Kidney glomerular epithelial cell (primary cell): Measurements from ENCODE around the gene VPS13D.
A peak's percentile ranks its signal among the peaks of the same experiment; 100 is the strongest.
"Not testable (repeated sequence)": the region's sequence is repeated elsewhere in the genome, so short reads cannot be mapped to it uniquely, and the experiment has no call there.

Source experiments
- DNase-seq: peaks from one replicate; lab custom pipeline; 2025; lab: John Stamatoyannopoulos, UW

Gene VPS13D

GRCh38 chr1:12196641-12197482, 33.0 kb upstream of the VPS13D start:
- no peak for DNase-seq

GRCh38 chr1:12197483-12197880, 32.3 kb upstream of the VPS13D start:
- no peak for DNase-seq

GRCh38 chr1:12200208-12200607, 29.6 kb upstream of the VPS13D start:
- no peak for DNase-seq

- DNase-seq: no peak
Observed at GRCh38 chr1:12201352-12202189, 28.3 kb upstream of the VPS13D start.

- DNase-seq: no peak
Observed at GRCh38 chr1:12202190-12202497, 27.7 kb upstream of the VPS13D start.

- no peak for DNase-seq
Observed at GRCh38 chr1:12202577-12202976, 27.3 kb upstream of the VPS13D start.

GRCh38 chr1:12203216-12204007, 26.4 kb upstream of the VPS13D start:
- no peak for DNase-seq

GRCh38 chr1:12204140-12204539, 25.7 kb upstream of the VPS13D start:
- DNase-seq: no peak

- DNase-seq: no peak
Observed at GRCh38 chr1:12204754-12205658, 24.8 kb upstream of the VPS13D start.

- DNase-seq: no peak
Observed at GRCh38 chr1:12206238-12206637, 23.6 kb upstream of the VPS13D start.

GRCh38 chr1:12206792-12207424, 22.9 kb upstream of the VPS13D start:
- no peak for DNase-seq

- no peak for DNase-seq
Observed at GRCh38 chr1:12208271-12208670, 21.6 kb upstream of the VPS13D start.

GRCh38 chr1:12208764-12209494, 20.9 kb upstream of the VPS13D start:
- DNase-seq: peak; percentile 66

- no peak for DNase-seq
Observed at GRCh38 chr1:12209495-12209832, 20.4 kb upstream of the VPS13D start.

- DNase-seq: no peak
Observed at GRCh38 chr1:12215118-12215961, 14.5 kb upstream of the VPS13D start.

- no peak for DNase-seq
Observed at GRCh38 chr1:12219800-12220199, 10.0 kb upstream of the VPS13D start.

- DNase-seq: no peak
Observed at GRCh38 chr1:12220890-12221289, 8.9 kb upstream of the VPS13D start.

- DNase-seq: not testable (repeated sequence)
Observed at GRCh38 chr1:12222700-12223099, 7.1 kb upstream of the VPS13D start.

- DNase-seq: not testable (repeated sequence)
Observed at GRCh38 chr1:12224092-12224491, 5.7 kb upstream of the VPS13D start.
